GM12873 (cell line): ENCODE results near the gene ABTB2.

Experiments
- TF ChIP-seq, protein P1 (sequence below): IDR thresholded peaks from 2 replicates; pipeline ENCODE4 v1.5.1; 2012; ENCODE audit warnings: low read depth, mild to moderate bottlenecking, moderate library complexity, low read length, control low read depth; ENCODE audit not compliant: insufficient read depth; ENCODE audit errors: missing control alignments

ABTB2 gene

GRCh38 chr11:34359548-34359891 is 1.7 kb upstream of the ABTB2 start:
- TF ChIP-seq, protein P1, sequence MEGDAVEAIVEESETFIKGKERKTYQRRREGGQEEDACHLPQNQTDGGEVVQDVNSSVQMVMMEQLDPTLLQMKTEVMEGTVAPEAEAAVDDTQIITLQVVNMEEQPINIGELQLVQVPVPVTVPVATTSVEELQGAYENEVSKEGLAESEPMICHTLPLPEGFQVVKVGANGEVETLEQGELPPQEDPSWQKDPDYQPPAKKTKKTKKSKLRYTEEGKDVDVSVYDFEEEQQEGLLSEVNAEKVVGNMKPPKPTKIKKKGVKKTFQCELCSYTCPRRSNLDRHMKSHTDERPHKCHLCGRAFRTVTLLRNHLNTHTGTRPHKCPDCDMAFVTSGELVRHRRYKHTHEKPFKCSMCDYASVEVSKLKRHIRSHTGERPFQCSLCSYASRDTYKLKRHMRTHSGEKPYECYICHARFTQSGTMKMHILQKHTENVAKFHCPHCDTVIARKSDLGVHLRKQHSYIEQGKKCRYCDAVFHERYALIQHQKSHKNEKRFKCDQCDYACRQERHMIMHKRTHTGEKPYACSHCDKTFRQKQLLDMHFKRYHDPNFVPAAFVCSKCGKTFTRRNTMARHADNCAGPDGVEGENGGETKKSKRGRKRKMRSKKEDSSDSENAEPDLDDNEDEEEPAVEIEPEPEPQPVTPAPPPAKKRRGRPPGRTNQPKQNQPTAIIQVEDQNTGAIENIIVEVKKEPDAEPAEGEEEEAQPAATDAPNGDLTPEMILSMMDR, result no peak

GRCh38 chr11:34358728-34359547 is 1.1 kb upstream of the ABTB2 start:
- TF ChIP-seq, protein P1, result peak; percentile 70

DNA sequence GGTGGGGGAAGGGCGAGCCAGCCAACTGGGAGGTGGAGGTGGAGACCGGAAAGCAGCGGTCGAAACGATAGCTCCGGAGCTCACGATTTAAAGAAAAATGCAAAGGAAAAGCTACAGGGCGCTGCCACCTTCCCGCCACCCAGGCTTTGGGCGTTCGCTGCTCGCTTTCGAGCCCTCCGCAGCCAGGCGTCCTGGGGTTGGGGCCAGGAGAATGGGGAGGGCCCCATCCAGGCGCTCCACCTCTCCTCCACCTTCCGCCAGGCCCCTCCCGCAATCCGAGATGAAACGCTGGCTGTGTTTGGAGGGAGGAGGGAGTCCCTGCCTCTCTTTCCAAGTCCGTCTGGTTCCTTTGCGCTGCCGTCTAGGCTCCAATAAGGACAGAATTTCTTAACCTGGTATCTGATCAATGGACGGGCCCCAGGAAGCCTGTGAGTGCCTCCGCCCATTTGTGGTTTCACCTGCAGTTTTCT is 483 bp upstream of the ABTB2 start:
- TF ChIP-seq, protein P1, result no peak

GRCh38 chr11:34356913-34357700 is 703 bp downstream of the ABTB2 start:
- TF ChIP-seq, protein P1, result peak; percentile 9

GRCh38 chr11:34356576-34356912 is 1.3 kb downstream of the ABTB2 start:
- TF ChIP-seq, protein P1, result no peak

DNA sequence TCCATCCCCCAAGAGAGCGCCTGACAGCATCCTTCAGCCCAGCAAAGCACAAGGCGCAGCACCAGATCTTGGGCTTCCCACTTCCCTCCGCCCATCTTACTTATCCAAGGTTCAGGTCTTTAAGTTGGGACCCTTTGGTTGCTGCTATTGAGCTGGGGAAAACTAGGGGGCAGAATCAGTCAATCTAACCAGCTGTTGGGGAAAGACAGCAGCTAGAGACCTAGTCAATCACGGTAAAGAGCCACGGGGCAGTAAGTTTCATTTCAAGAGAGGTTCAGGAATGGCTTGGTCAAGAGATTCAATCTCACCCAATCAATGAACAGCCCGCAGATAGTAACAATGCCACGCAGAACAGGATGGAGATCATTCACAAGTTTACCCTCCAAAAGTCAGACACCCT is 1.7 kb downstream of the ABTB2 start:
- TF ChIP-seq, protein P1, result no peak

GRCh38 chr11:34355726-34356125 is 2.1 kb downstream of the ABTB2 start:
- TF ChIP-seq, protein P1, result no peak
